ENCODE data around the gene ZNF487. TPM values are rescaled to one million over a fixed set of nuclear protein-coding genes. Genes with fewer than 3 reads are reported as not detected.
A peak's percentile ranks its signal among the peaks of the same experiment; 100 is the strongest.

ZNF487 gene
- total and polyA plus RNA-seq, 2 of the 13 experiments (the other 11 are each of a cell fraction or from before 2014, with no cell fraction given), result 7.4 to 8.8 TPM

DNA sequence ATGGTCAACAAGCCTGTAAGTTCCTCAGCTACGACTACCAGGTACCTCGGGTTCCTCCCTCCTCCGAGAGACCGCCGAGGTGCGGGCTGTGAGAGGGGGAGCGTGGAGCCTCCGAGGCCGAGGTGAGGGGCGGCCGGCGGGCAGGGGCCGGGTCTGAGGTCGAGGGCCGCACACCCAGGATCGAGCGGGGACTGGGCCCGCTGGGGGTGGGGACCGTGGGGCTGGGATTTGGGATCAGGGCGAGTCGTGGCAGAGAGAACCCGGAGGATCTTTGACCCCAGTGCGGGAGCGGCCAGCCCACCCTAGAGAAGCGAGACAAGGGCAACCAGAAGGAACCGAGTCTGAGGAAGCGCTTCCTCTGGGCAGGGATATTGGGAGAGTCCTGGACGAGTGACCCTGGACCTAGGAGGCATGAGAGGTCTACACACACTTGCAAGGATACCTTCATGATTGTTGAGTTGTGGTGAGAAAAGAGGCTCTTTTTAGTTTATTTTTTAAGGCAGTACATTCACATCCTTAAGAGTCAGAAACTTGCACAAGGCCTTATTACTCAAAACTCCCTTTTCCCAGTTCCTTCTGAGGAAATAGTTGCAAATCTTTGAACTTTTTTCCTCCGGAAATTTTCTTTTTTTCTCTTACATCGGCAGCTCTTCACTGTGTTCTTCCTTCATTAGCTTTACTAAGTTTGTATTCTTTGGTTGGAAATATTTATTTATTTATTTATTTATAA lies 395 bp downstream of the ZNF487 start (continued):
- TF ChIP-seq GRHL1 (CRISPR knock-in tag; conservative IDR thresholded peaks at IDR 0.05) (no peak), JUND (CRISPR knock-in tag; IDR thresholded peaks at IDR 0.05) (no peak), ZNF333 (CRISPR knock-in tag; IDR thresholded peaks at IDR 0.05; ENCODE audit: borderline replicate concordance) (0 out of 2 replicates have a peak, but pooled peaks have one; percentile 6), ZFP36 (IDR thresholded peaks at IDR 0.05; ENCODE audit: borderline replicate concordance, low read depth, low read length, partially characterized antibody) (no peak), SMAD9 (CRISPR knock-in tag; IDR thresholded peaks at IDR 0.05) (no peak), ZNF598 (CRISPR knock-in tag; IDR thresholded peaks at IDR 0.05; ENCODE audit: borderline replicate concordance) (peak; percentile 11; the same call in 1 of the 2 replicates), HOXA9 (CRISPR knock-in tag; IDR thresholded peaks at IDR 0.05; ENCODE audit: borderline replicate concordance) (no peak), ZNF263 (CRISPR knock-in tag; IDR thresholded peaks at IDR 0.05) (0 out of 2 replicates have a peak, but pooled peaks have one; percentile 5), ZNF710 (CRISPR knock-in tag; IDR thresholded peaks at IDR 0.05; ENCODE audit: borderline replicate concordance) (no peak; the same call in 1 of the 2 replicates), JDP2 (CRISPR knock-in tag; IDR thresholded peaks at IDR 0.05; ENCODE audit: borderline replicate concordance) (no peak), NCOR1 (IDR thresholded peaks at IDR 0.05; ENCODE audit: borderline replicate concordance, low read length) (no peak), ELF4 (CRISPR knock-in tag; IDR thresholded peaks at IDR 0.05; ENCODE audit: borderline replicate concordance) (no peak), NR2C2 (CRISPR knock-in tag; IDR thresholded peaks at IDR 0.05; ENCODE audit: borderline replicate concordance) (no peak)
- TF ChIP-seq, protein P1, sequence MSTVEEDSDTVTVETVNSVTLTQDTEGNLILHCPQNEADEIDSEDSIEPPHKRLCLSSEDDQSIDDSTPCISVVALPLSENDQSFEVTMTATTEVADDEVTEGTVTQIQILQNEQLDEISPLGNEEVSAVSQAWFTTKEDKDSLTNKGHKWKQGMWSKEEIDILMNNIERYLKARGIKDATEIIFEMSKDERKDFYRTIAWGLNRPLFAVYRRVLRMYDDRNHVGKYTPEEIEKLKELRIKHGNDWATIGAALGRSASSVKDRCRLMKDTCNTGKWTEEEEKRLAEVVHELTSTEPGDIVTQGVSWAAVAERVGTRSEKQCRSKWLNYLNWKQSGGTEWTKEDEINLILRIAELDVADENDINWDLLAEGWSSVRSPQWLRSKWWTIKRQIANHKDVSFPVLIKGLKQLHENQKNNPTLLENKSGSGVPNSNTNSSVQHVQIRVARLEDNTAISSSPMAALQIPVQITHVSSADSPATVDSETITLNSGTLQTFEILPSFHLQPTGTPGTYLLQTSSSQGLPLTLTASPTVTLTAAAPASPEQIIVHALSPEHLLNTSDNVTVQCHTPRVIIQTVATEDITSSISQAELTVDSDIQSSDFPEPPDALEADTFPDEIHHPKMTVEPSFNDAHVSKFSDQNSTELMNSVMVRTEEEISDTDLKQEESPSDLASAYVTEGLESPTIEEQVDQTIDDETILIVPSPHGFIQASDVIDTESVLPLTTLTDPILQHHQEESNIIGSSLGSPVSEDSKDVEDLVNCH (CRISPR knock-in tag; IDR thresholded peaks at IDR 0.05), result no peak
- TF ChIP-seq, protein P2, sequence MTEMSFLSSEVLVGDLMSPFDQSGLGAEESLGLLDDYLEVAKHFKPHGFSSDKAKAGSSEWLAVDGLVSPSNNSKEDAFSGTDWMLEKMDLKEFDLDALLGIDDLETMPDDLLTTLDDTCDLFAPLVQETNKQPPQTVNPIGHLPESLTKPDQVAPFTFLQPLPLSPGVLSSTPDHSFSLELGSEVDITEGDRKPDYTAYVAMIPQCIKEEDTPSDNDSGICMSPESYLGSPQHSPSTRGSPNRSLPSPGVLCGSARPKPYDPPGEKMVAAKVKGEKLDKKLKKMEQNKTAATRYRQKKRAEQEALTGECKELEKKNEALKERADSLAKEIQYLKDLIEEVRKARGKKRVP (CRISPR knock-in tag; IDR thresholded peaks at IDR 0.05), result no peak
- TF ChIP-seq, protein P3, sequence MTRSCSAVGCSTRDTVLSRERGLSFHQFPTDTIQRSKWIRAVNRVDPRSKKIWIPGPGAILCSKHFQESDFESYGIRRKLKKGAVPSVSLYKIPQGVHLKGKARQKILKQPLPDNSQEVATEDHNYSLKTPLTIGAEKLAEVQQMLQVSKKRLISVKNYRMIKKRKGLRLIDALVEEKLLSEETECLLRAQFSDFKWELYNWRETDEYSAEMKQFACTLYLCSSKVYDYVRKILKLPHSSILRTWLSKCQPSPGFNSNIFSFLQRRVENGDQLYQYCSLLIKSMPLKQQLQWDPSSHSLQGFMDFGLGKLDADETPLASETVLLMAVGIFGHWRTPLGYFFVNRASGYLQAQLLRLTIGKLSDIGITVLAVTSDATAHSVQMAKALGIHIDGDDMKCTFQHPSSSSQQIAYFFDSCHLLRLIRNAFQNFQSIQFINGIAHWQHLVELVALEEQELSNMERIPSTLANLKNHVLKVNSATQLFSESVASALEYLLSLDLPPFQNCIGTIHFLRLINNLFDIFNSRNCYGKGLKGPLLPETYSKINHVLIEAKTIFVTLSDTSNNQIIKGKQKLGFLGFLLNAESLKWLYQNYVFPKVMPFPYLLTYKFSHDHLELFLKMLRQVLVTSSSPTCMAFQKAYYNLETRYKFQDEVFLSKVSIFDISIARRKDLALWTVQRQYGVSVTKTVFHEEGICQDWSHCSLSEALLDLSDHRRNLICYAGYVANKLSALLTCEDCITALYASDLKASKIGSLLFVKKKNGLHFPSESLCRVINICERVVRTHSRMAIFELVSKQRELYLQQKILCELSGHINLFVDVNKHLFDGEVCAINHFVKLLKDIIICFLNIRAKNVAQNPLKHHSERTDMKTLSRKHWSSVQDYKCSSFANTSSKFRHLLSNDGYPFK (CRISPR knock-in tag; IDR thresholded peaks at IDR 0.05; ENCODE audit: borderline replicate concordance), result no peak

All from HepG2 (cell line).